SK-N-SH (cell line): ENCODE results near the gene NUDT14.

Experiments used
- EZH2phosphoT487 ChIP-seq: fragments of 200-600 bp; sonication (generic); IDR thresholded peaks from 2 replicates; pipeline ENCODE4 v1.6.1; 2017; ENCODE audit warnings: low read depth, mixed run types, mild to moderate bottlenecking, antibody characterized with exemption, moderate library complexity, borderline replicate concordance
- MAX ChIP-seq: IDR thresholded peaks from 2 replicates; pipeline ENCODE4 v1.4.0; 2012; ENCODE audit warnings: low read depth
- NRF1 ChIP-seq: IDR thresholded peaks from 2 replicates; pipeline ENCODE4 v1.6.1; 2012; ENCODE audit warnings: low read depth, mild to moderate bottlenecking, low read length
- RAD21 ChIP-seq: IDR thresholded peaks from 2 replicates; pipeline ENCODE4 v1.6.1; 2012; ENCODE audit warnings: mild to moderate bottlenecking, low read length
- SIN3A ChIP-seq: IDR thresholded peaks from 2 replicates; pipeline ENCODE4 v1.6.1; 2012; ENCODE audit warnings: low read depth, mild to moderate bottlenecking, low read length, moderate library complexity, borderline replicate concordance
- TAF1 ChIP-seq: IDR thresholded peaks from 2 replicates; pipeline ENCODE4 v1.6.1; 2012; ENCODE audit warnings: low read depth, mild to moderate bottlenecking, low read length, moderate library complexity, borderline replicate concordance

GRCh38 chr14:105221598-105222178 lies 40.6 kb upstream of the NUDT14 start:
- no peak for TF ChIP-seq RAD21
- TF ChIP-seq SIN3A = no peak
- TF ChIP-seq MAX = no peak
- no peak for TF ChIP-seq NRF1
- no peak for TF ChIP-seq TAF1
- no peak for TF ChIP-seq EZH2phosphoT487
